HUES48 (cell line): ENCODE measurements around the gene SERTAD3.
A peak's percentile ranks its signal among the peaks of the same experiment; 100 is the strongest.

Experiments used
- H3K27ac ChIP-seq: one replicate; pipeline ENCODE4 v1.7.0; 2013; ENCODE audit warnings: low read depth, low read length, inconsistent platforms
- H3K27me3 ChIP-seq: 2 replicates; pipeline ENCODE4 v1.6.1; 2013; ENCODE audit warnings: mild to moderate bottlenecking, low read length; ENCODE audit not compliant: control insufficient read depth, insufficient read depth
- H3K36me3 ChIP-seq: 2 replicates; pipeline ENCODE4 v1.6.1; 2013; ENCODE audit warnings: low read length; ENCODE audit not compliant: control insufficient read depth, insufficient read depth
- H3K4me1 ChIP-seq: 2 replicates; pipeline ENCODE4 v1.6.1; 2013; ENCODE audit warnings: mild to moderate bottlenecking, low read length; ENCODE audit not compliant: control insufficient read depth, insufficient read depth
- H3K4me3 ChIP-seq: 2 replicates; pipeline ENCODE4 v1.5.1; 2013; ENCODE audit warnings: mild to moderate bottlenecking, low read depth, low read length
- H3K9ac ChIP-seq: 2 replicates; pipeline ENCODE4 v1.6.1; 2013; ENCODE audit warnings: mild to moderate bottlenecking, low read depth, low read length, moderate library complexity
- H3K9me3 ChIP-seq: 2 replicates; pipeline ENCODE4 v1.6.1; 2013; ENCODE audit warnings: low read length; ENCODE audit not compliant: control insufficient read depth, insufficient read depth

The SERTAD3 gene

GRCh38 chr19:40424637-40425449, 19.3 kb downstream of the SERTAD3 start:
- Histone ChIP-seq H3K36me3 (peaks cover 10% of the 10 kb centered on the region), H3K27ac (peak overlapping the region; percentile 98), H3K9me3 (no peaks in the 10 kb centered on the region), H3K4me3 (peak overlapping the region; percentile 83), H3K9ac (peak overlapping the region; percentile 53), H3K4me1 (peaks cover 8% of the 10 kb centered on the region; the same call in 1 of the 2 replicates), H3K27me3 (no peaks in the 10 kb centered on the region)

DNA sequence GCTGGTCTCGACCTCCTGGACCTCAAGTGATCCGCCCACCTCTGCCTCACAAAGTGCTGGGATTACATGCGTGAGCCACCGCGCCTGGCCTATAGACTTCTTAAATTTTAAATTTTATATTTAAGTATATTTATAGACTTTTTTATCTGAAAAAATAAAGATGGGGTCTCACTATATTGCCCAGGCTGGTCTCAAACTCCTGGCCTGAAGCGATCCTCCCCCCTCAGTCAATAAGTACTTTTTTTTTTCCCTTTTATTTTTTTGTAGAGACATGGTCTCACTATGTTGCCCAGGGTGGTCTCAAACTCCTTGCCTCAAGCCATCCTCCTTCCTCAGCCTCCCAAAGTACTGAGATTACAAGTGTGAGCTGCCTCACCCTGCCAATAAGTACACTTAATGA, 20.2 kb downstream of the SERTAD3 start:
- H3K4me1 ChIP-seq: peaks cover 8% of the 10 kb centered on the region; the same call in 1 of the 2 replicates
- no peaks in the 10 kb centered on the region for H3K9me3 ChIP-seq
- H3K27me3 ChIP-seq: no peaks in the 10 kb centered on the region
- no peak overlapping the region for H3K9ac ChIP-seq
- H3K27ac ChIP-seq: no peak overlapping the region
- H3K36me3 ChIP-seq: peaks cover 10% of the 10 kb centered on the region
- peak overlapping the region; percentile 83; the same call in 1 of the 2 replicates for H3K4me3 ChIP-seq

DNA sequence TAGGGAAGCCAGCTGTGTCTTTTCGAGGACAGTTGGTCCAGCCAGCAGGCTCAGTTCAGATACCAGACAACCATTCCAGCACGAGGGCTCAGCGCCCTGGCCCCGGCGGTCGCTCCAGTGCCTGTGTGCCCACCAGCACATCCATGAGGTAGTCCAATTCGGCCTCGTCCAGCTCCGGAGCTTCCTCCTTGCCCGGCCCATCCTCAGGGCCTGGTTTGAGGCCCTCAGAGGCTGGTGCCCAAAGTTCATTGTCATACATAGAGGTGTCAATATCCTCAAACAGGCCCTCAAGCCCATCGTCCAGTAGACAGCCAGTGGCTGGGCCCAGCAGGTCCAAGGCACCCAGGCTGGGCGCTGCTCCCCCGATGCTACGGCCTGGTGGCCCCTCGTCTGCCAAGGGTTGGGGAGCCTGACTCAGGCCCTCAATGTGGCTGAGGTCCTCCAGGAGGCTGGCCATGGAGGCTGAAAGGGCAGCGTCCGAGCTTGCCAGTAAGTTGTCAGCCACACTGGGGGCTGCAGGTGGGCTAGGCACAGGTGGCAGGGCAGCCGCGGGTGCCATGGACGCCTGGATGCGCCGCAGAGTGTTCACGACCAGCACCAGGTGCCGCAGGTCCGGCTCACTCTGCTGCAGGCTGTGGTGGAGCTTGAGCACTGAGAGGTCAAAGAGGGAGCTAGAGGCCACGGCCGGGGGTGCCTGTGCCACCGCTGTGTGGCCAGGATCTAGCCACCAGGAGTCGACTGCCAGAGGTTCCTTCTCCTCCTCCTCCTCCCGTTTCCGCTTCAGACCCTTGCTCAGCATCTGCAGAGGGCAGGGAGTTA, 21.2 kb downstream of the SERTAD3 start:
- Histone ChIP-seq H3K27ac (no peak overlapping the region), H3K9ac (no peak overlapping the region), H3K36me3 (peaks cover 10% of the 10 kb centered on the region), H3K27me3 (no peaks in the 10 kb centered on the region), H3K4me3 (no peak overlapping the region), H3K4me1 (peaks cover 8% of the 10 kb centered on the region; the same call in 1 of the 2 replicates), H3K9me3 (no peaks in the 10 kb centered on the region)

GRCh38 chr19:40421993-40422747, 22.0 kb downstream of the SERTAD3 start:
- Histone ChIP-seq H3K4me1 (peaks cover 8% of the 10 kb centered on the region; the same call in 1 of the 2 replicates), H3K9me3 (no peaks in the 10 kb centered on the region), H3K9ac (no peak overlapping the region), H3K4me3 (no peak overlapping the region), H3K27ac (no peak overlapping the region), H3K27me3 (no peaks in the 10 kb centered on the region), H3K36me3 (peaks cover 10% of the 10 kb centered on the region)

GRCh38 chr19:40420766-40421765, 23.1 kb downstream of the SERTAD3 start:
- H3K27me3 ChIP-seq: no peaks in the 10 kb centered on the region
- peak overlapping the region; percentile 74 for H3K4me3 ChIP-seq
- H3K36me3 ChIP-seq: peaks cover 10% of the 10 kb centered on the region
- H3K27ac ChIP-seq: peak overlapping the region; percentile 96
- peaks cover 8% of the 10 kb centered on the region; the same call in 1 of the 2 replicates for H3K4me1 ChIP-seq
- H3K9ac ChIP-seq: peak overlapping the region; percentile 66
- H3K9me3 ChIP-seq: no peaks in the 10 kb centered on the region

- H3K27me3 ChIP-seq: no peaks in the 10 kb centered on the region
- no peak overlapping the region; the same call in 1 of the 2 replicates for H3K9ac ChIP-seq
- H3K4me1 ChIP-seq: peaks cover 8% of the 10 kb centered on the region; the same call in 1 of the 2 replicates
- H3K36me3 ChIP-seq: peaks cover 10% of the 10 kb centered on the region
- no peaks in the 10 kb centered on the region for H3K9me3 ChIP-seq
- peak overlapping the region; percentile 74 for H3K4me3 ChIP-seq
- H3K27ac ChIP-seq: peak overlapping the region; percentile 96
Measured at GRCh38 chr19:40420451-40420765, 23.7 kb downstream of the SERTAD3 start.

DNA sequence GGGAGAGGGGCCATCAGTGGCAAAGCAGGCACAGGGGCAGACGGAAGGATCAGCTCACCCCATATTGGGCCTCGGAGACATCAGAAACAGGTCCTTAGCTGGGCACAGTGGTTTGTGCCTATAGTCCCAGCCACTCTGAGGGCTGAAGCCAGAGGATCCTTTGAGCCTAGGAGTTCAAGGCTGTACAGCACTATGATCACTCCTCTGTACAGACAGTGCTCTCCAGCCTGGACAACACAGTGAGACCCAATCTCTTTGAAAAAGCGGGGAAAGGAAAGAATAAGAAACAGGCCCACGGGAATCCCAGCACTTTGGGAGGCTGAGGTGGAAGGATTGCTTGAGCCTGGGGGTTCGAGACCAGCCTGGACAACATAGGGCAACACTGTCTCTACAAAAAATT, 24.4 kb downstream of the SERTAD3 start:
- H3K4me1 ChIP-seq: peaks cover 8% of the 10 kb centered on the region; the same call in 1 of the 2 replicates
- H3K4me3 ChIP-seq: no peak overlapping the region
- no peak overlapping the region for H3K9ac ChIP-seq
- no peak overlapping the region for H3K27ac ChIP-seq
- H3K27me3 ChIP-seq: no peaks in the 10 kb centered on the region
- peaks cover 10% of the 10 kb centered on the region for H3K36me3 ChIP-seq
- H3K9me3 ChIP-seq: no peaks in the 10 kb centered on the region

- Histone ChIP-seq H3K4me1 (peaks cover 3% of the 10 kb centered on the region; the same call in 1 of the 2 replicates), H3K36me3 (peaks cover 10% of the 10 kb centered on the region), H3K4me3 (no peak overlapping the region), H3K9me3 (no peaks in the 10 kb centered on the region), H3K27ac (no peak overlapping the region), H3K27me3 (no peaks in the 10 kb centered on the region), H3K9ac (no peak overlapping the region)
Measured at GRCh38 chr19:40419066-40419612, 25.0 kb downstream of the SERTAD3 start.

DNA sequence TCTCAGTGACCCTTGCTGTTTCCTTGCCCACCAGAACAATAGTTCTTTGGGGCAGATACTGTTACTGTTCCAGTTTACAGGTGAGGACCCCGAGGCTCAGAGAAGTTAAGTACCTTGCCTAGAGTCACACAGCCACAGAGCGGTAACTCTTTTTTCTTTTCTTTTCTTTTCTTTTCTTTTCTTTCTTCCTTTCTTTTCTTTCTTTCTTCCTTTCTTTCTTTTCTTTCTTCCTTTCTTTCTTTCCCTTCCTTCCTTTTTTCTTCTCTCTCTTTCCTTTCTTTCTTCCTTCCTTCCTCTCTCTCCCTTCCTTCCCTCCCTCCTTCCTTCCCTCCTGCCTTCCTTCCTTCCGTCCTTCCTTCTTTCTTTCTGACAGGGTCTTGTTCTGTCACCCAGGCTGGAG, 26.1 kb downstream of the SERTAD3 start:
- H3K9ac ChIP-seq: no peak overlapping the region
- H3K36me3 ChIP-seq: peaks cover 7% of the 10 kb centered on the region
- no peak overlapping the region for H3K4me3 ChIP-seq
- H3K27me3 ChIP-seq: no peaks in the 10 kb centered on the region
- peaks cover 9% of the 10 kb centered on the region; the same call in 1 of the 2 replicates for H3K4me1 ChIP-seq
- no peak overlapping the region for H3K27ac ChIP-seq
- H3K9me3 ChIP-seq: no peaks in the 10 kb centered on the region
